Measurements from ENCODE around the gene KRT74. TPM values are rescaled to one million over a fixed set of nuclear protein-coding genes. Genes with fewer than 3 reads are reported as not detected.
A peak's percentile ranks its signal among the peaks of the same experiment; 100 is the strongest.
"Not testable (repeated sequence)": the region's sequence is repeated elsewhere in the genome, so short reads cannot be mapped to it uniquely, and the experiment has no call there.

KRT74 gene
- polyA plus RNA-seq, 3 donors, result not detected

- DNase-seq (ENCODE audit: low read depth in 3 of 3, low spot score in 2 of 3), result no peak
These were observed 29.7 kb upstream of the KRT74 start for GRCh38 chr12:52603314-52603713.

- DNase-seq (ENCODE audit: low read depth in 3 of 3, low spot score in 2 of 3), result no peak
These were observed 28.9 kb upstream of the KRT74 start for GRCh38 chr12:52602552-52602951.

GRCh38 chr12:52601671-52602070, 28.0 kb upstream of the KRT74 start:
- DNase-seq (ENCODE audit: low read depth in 3 of 3, low spot score in 2 of 3), result no peak

GRCh38 chr12:52600941-52601481, 27.4 kb upstream of the KRT74 start, which contains the start of gene KRT72:
Gene KRT72, minus strand, starts transcription at chr12:52601463. Its CDS starts 11 bp downstream, at chr12:52601452.
- DNase-seq (ENCODE audit: low read depth in 3 of 3, low spot score in 2 of 3), result no peak

GRCh38 chr12:52600475-52600874, 26.8 kb upstream of the KRT74 start:
- DNase-seq (ENCODE audit: low read depth in 3 of 3, low spot score in 2 of 3), result no peak

- no peak for DNase-seq (ENCODE audit: low read depth in 3 of 3, low spot score in 2 of 3)
These were observed 26.4 kb upstream of the KRT74 start for GRCh38 chr12:52600071-52600470.

- no peak for DNase-seq (ENCODE audit: low read depth in 3 of 3, low spot score in 2 of 3)
These were observed 25.3 kb upstream of the KRT74 start for GRCh38 chr12:52598966-52599365.

GRCh38 chr12:52594237-52594636, 20.6 kb upstream of the KRT74 start:
- DNase-seq (ENCODE audit: low read depth in 3 of 3, low spot score in 2 of 3), result not testable (repeated sequence)

- no peak for DNase-seq (ENCODE audit: low read depth in 3 of 3, low spot score in 2 of 3)
These were observed 17.9 kb upstream of the KRT74 start for GRCh38 chr12:52591521-52591920.

GRCh38 chr12:52590021-52590420, 16.4 kb upstream of the KRT74 start:
- DNase-seq (ENCODE audit: low read depth in 3 of 3, low spot score in 2 of 3), result no peak

- no peak for DNase-seq (ENCODE audit: low read depth in 3 of 3, low spot score in 2 of 3)
These were observed 13.9 kb upstream of the KRT74 start for GRCh38 chr12:52587563-52587962.

- DNase-seq (ENCODE audit: low read depth in 3 of 3, low spot score in 2 of 3), result no peak
These were observed 12.3 kb upstream of the KRT74 start for GRCh38 chr12:52585946-52586345.

- no peak for DNase-seq (ENCODE audit: low read depth in 3 of 3, low spot score in 2 of 3)
These were observed 11.4 kb upstream of the KRT74 start for GRCh38 chr12:52585066-52585465.

GRCh38 chr12:52584156-52584682, 10.6 kb upstream of the KRT74 start:
- no peak for DNase-seq (ENCODE audit: low read depth in 3 of 3, low spot score in 2 of 3)

- peak; percentile 21 to 43 (median 25) for DNase-seq (ENCODE audit: low read depth in 3 of 3, low spot score in 2 of 3)
These were observed 9.4 kb upstream of the KRT74 start for GRCh38 chr12:52582971-52583456.

- no peak for DNase-seq (ENCODE audit: low read depth in 3 of 3, low spot score in 2 of 3)
These were observed 8.8 kb upstream of the KRT74 start for GRCh38 chr12:52582486-52582885.

- no peak for DNase-seq (ENCODE audit: low read depth in 3 of 3, low spot score in 2 of 3)
These were observed 7.8 kb upstream of the KRT74 start for GRCh38 chr12:52581481-52581880.

GRCh38 chr12:52581066-52581465, 7.4 kb upstream of the KRT74 start:
- no peak for DNase-seq (ENCODE audit: low read depth in 3 of 3, low spot score in 2 of 3)

- DNase-seq (ENCODE audit: low read depth in 3 of 3, low spot score in 2 of 3), result no peak
These were observed 6.9 kb upstream of the KRT74 start for GRCh38 chr12:52580496-52580895.

- no peak for DNase-seq (ENCODE audit: low read depth in 3 of 3, low spot score in 2 of 3)
These were observed 6.1 kb upstream of the KRT74 start for GRCh38 chr12:52579468-52580465.

GRCh38 chr12:52578469-52578868, 4.8 kb upstream of the KRT74 start:
- DNase-seq (ENCODE audit: low read depth in 3 of 3, low spot score in 2 of 3), result no peak

- DNase-seq (ENCODE audit: low read depth in 3 of 3, low spot score in 2 of 3), result no peak
These were observed 3.7 kb upstream of the KRT74 start for GRCh38 chr12:52577316-52577715.

All from right renal cortex interstitium (tissue), 3 donors.